Measurements from ENCODE around the gene CRABP2. TPM values are rescaled to one million over a fixed set of nuclear protein-coding genes. Genes with fewer than 3 reads are reported as not detected.

The CRABP2 gene
- total and polyA plus RNA-seq, 10 donors, result 1.2 to 13.1 (median 3.7) TPM

DNA sequence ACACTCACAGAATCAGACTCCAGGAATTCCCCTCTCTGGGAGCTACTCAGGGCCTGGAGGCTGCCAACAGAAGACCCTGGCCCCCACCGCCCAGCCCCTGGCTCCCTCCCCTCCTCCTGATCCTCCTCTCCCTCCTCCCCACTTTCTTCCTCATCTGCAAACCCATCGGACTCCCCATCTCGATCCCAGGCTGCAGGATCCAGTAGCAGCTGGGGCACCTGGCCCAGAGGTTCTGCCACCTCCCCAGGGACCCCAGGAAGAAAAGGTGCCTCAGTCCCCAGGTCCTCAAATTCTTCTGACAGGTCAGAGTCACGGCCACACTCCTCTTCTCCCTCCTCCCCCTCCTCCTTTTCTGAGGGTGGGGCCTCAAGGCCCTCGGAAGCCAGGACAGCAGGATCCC, 35.6 kb downstream of the CRABP2 start:
- intact Hi-C loops (cut with DNase I; ENCODE audit: low total_unique reads), result no loop called here
- Histone ChIP-seq H3K4me1 (peaks cover 22 to 96% (median 71%) of the 10 kb centered on the region in 6 donors), H3K27me3 (replicated peaks in 1 of 7) (peaks cover 0 to 13% (median 0%) of the 10 kb centered on the region in 7 donors), H3K4me3 (no peak overlapping the region), H3K27ac (peak overlapping the region; percentile 35 to 87 (median 79)), H3K36me3 (peaks cover 0 to 32% (median 0%) of the 10 kb centered on the region in 6 donors), H3K9me3 (no peaks in the 10 kb centered on the region)
- WGBS, 5 donors, result 49 to 73% (median 60%) methylated on average over 5 of the region's 5 CpGs
- no peak for TF ChIP-seq POLR2A (IDR thresholded peaks at IDR 0.05)
- no peak for TF ChIP-seq POLR2AphosphoS5 (IDR thresholded peaks at IDR 0.05)
- TF ChIP-seq, protein P1, sequence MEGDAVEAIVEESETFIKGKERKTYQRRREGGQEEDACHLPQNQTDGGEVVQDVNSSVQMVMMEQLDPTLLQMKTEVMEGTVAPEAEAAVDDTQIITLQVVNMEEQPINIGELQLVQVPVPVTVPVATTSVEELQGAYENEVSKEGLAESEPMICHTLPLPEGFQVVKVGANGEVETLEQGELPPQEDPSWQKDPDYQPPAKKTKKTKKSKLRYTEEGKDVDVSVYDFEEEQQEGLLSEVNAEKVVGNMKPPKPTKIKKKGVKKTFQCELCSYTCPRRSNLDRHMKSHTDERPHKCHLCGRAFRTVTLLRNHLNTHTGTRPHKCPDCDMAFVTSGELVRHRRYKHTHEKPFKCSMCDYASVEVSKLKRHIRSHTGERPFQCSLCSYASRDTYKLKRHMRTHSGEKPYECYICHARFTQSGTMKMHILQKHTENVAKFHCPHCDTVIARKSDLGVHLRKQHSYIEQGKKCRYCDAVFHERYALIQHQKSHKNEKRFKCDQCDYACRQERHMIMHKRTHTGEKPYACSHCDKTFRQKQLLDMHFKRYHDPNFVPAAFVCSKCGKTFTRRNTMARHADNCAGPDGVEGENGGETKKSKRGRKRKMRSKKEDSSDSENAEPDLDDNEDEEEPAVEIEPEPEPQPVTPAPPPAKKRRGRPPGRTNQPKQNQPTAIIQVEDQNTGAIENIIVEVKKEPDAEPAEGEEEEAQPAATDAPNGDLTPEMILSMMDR (IDR thresholded peaks at IDR 0.05 in 8 of 11, conservative IDR thresholded peaks at IDR 0.05 in 3 of 11), result no peak
- no peak for DNase-seq

DNA sequence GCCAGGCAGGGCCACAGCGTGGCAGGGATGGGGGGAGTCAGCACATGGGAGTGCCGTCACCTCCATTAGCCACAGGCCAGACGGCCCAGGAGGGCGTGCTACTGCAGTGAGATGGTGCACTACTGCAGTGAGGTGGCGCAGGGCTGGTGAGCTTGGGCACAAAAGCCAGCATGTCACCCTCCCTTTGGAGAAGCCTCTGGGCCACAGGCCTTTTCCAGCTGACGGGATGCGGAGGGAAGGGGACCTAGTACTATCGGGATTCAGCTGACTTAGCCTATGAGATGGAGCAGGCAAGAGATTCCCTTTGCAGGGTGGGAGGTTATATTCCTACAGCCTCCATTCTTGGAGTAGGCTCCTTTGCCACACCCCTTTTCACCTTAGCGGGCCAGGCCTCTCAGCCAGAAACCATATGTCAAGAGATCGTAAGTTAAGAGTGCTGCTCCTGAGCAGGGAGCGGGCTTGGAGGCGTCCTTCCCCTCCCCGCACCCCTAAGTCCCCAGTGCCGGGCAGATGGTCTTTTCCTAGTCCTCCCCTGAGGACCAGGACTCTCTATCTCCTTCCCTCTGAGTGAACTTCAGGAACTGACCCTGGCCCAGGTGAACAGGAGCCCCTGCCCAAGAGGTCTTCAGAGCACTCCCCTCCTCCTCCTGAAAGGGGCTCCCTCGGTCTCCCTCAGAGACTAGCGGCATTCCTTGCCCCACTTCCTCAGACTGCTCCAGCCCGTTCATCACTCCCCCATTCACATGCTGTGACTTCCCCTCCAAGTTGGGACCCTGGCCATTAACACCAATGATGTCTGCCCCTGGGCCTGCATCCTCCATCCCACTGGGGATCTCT, 36.4 kb downstream of the CRABP2 start:
- 73 to 81% (median 80%) methylated on average over 15 to 17 of the region's 17 CpGs for WGBS, 5 donors
- Histone ChIP-seq H3K27ac (peak overlapping the region in 7 of 8 donors; percentile 58 to 87 (median 80)), H3K9me3 (no peaks in the 10 kb centered on the region), H3K27me3 (replicated peaks in 1 of 7) (peaks cover 0 to 7% (median 0%) of the 10 kb centered on the region in 7 donors), H3K4me3 (no peak overlapping the region), H3K4me1 (peaks cover 30 to 96% (median 71%) of the 10 kb centered on the region in 6 donors), H3K36me3 (peaks cover 0 to 32% (median 0%) of the 10 kb centered on the region in 6 donors)
- TF ChIP-seq POLR2AphosphoS5 (IDR thresholded peaks at IDR 0.05), result peak in 1 of 3 donors; percentile 38
- TF ChIP-seq, protein P1 (IDR thresholded peaks at IDR 0.05 in 8 of 11, conservative IDR thresholded peaks at IDR 0.05 in 3 of 11), result no peak
- DNase-seq, result no peak
- intact Hi-C loops (cut with DNase I; ENCODE audit: low total_unique reads), result no loop called here

DNA sequence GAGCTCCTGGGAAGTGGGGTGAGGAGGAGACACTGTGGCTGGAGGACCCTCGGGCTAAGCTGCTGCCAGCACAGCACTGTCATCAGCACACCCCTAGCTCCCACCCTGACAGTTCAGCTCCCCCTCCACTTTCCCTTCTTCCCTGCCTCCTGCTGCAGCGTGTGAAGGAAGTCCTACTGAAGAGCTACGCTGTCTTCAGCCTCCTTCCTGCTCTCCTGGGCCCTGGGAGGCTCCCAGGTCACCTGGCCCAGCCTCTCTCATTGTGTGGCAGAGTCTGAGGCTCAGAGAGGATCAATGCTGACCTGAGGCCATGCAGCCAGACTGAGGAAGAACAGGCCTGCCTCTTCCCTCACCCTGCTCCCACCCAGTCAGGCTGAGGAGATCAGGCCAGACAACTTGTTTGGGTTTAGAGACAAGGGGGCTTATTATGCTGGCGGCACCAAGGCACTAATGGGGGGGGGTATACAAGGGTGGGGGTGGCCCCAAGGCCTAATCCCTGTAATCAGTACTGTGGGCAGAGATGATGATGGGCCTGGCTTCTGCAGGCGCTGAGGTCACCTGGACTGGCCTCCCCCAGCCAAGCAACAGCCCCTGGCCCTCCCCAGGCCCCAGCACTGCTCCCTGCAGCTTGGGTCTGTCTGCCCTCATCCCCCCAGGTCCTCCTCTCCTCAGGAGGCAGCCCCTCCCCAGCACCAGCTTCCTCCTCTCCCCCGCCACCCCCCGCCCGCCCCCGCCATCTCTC, 37.2 kb downstream of the CRABP2 start:
- peaks cover 0 to 7% (median 0%) of the 10 kb centered on the region in 7 donors for H3K27me3 ChIP-seq (replicated peaks in 1 of 7)

More for the DNA sequence above, 37.2 kb downstream of the CRABP2 start:
- WGBS, 5 donors, result 77 to 86% (median 79%) methylated on average over 9 of the region's 9 CpGs
- TF ChIP-seq, protein P1 (IDR thresholded peaks at IDR 0.05 in 8 of 11, conservative IDR thresholded peaks at IDR 0.05 in 3 of 11), result no peak
- TF ChIP-seq POLR2A (IDR thresholded peaks at IDR 0.05), result no peak
- peak in 2 of 3 donors; percentile 10 to 14 for TF ChIP-seq POLR2AphosphoS5 (IDR thresholded peaks at IDR 0.05)
- H3K9me3 ChIP-seq, result no peaks in the 10 kb centered on the region
- H3K4me3 ChIP-seq, result no peak overlapping the region
- DNase-seq, result no peak
- peak overlapping the region; percentile 74 to 87 (median 79) for H3K27ac ChIP-seq
- peaks cover 30 to 96% (median 73%) of the 10 kb centered on the region in 6 donors for H3K4me1 ChIP-seq
- H3K36me3 ChIP-seq, result peaks cover 0 to 27% (median 0%) of the 10 kb centered on the region in 6 donors
- intact Hi-C loops (cut with DNase I; ENCODE audit: low total_unique reads), result no loop called here
